ENCODE results near the gene CLCN3. TPM values are rescaled to one million over a fixed set of nuclear protein-coding genes. Genes with fewer than 3 reads are reported as not detected.

The CLCN3 gene
- total RNA-seq, 1 donor from 2014 or later = 19.6 TPM

DNA sequence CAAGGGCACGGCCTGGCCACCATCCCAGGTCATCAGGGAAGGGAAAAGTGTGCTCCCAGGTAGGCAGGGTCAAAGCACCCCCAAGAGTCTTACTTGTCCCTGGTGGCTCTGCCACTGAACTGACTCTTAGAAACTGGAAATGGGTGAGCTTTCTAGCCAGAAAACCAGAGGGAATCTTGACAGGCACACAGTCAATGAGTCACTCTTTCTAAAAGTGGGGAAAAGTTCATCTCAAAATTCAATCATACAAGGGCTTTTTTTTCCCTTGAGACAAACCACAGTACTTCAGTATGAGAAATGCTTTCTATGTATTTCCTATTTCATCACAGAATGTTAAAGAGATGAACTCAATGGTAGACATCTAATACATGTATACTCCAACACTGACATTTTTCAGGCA lies 124.9 kb downstream of the CLCN3 start:
- intact Hi-C loops (cut with DNase I) = no loop called here
- no peak for DNase-seq (ENCODE audit: extremely low spot score in 2 of 2)
- Histone ChIP-seq H3K4me1 (peaks cover 5% of the 10 kb centered on the region), H3K27ac (no peak overlapping the region), H3K27me3 (no peaks in the 10 kb centered on the region), H3K36me3 (peaks cover 0 to 6% of the 10 kb centered on the region in 2 donors), H3K4me3 (no peak overlapping the region), H3K9me3 (no peaks in the 10 kb centered on the region)
- TF ChIP-seq POLR2A (IDR thresholded peaks at IDR 0.05) = no peak
- no peak for TF ChIP-seq POLR2AphosphoS5 (IDR thresholded peaks at IDR 0.05; ENCODE audit: insufficient read depth in 1 of 2, low read depth in 1 of 2)
- no peak for TF ChIP-seq CTCF (IDR thresholded peaks at IDR 0.05)

DNA sequence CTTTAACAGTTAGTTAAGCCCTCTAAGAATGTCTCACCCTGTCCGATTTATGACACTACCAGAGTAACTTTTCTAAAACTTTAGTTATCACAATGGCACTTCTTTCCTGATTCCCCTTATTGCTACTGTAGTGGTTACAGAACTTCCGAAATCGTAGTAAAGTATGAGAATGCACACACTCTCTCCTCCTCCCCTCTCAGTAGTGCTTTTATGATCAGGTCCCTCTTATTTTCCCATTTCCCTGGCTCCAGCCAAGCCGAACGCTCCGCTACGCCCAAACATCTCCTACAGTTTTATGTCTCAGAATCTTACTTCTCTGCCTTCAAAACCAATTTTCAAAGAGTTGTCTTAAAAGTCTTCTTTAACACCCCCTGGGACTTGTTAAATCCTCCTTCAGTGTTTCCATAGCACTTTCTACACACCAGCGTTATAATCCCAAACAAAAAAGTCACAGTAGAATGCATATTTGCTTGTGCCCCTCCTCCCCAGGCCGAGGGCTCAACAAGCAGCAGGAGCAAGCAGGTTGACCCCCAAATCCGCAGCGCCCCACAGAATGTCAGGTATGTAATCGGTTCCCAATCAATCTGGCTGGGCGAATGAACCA lies 136.7 kb downstream of the CLCN3 start:
- Histone ChIP-seq H3K36me3 (peaks cover 0 to 4% of the 10 kb centered on the region in 2 donors), H3K4me3 (peak overlapping the region; percentile 48 to 92), H3K9me3 (no peaks in the 10 kb centered on the region), H3K27ac (peak overlapping the region; percentile 72), H3K27me3 (no peaks in the 10 kb centered on the region), H3K4me1 (peaks cover 23% of the 10 kb centered on the region)
- no peak for TF ChIP-seq CTCF (IDR thresholded peaks at IDR 0.05)
- no peak for TF ChIP-seq POLR2AphosphoS5 (IDR thresholded peaks at IDR 0.05; ENCODE audit: insufficient read depth in 1 of 2, low read depth in 1 of 2)
- no peak for TF ChIP-seq POLR2A (IDR thresholded peaks at IDR 0.05)
- DNase-seq (ENCODE audit: extremely low spot score in 2 of 2) = no peak
- intact Hi-C loops (cut with DNase I) = no loop called here

DNA sequence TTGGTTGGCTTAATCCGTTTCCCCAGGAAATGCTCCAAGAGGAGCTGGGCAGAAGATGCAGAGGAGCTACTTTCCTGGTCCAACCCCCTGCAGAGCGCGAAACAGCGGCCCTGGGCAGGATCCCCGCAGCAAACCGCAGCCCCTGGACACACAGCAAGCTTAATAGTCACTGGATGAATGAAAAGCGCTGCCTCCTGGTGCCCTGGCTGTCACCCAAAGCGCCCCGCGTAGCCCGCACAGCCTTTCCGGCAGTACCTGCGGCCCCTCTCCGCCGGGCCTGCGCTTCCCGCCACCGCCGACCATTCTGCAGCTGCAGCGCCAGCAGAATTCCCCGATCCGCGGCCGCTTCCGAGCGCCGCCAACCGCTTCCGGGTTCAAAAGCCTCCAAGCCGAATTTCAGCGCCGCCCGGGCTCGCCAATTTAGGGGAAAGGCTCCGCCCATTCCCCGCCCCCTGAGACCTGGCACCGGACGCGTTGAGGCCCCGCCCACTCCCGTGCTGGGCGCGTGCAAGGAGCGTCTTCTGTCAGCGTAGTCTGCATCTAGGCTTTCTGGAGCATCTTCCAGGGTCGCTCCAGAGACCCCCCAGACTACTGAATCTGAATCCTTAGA lies 137.3 kb downstream of the CLCN3 start, which contains the start of gene HPF1:
Gene HPF1, minus strand, starts transcription at position 370 of the 610 bp plus-strand sequence. Its CDS starts 67 bp downstream, at position 303.
- H3K27me3 ChIP-seq = no peaks in the 10 kb centered on the region
- H3K4me1 ChIP-seq = peaks cover 23% of the 10 kb centered on the region
- H3K4me3 ChIP-seq = peak within 1 kb of the TSS; percentile 48 to 92
- H3K36me3 ChIP-seq = no peaks in the 10 kb centered on the region
- H3K27ac ChIP-seq = peak within 1 kb of the TSS; percentile 72
- intact Hi-C loops (cut with DNase I) = no loop called here
- TF ChIP-seq CTCF (IDR thresholded peaks at IDR 0.05) = peak in 1 of 3 experiments; percentile 2
- TF ChIP-seq POLR2AphosphoS5 (IDR thresholded peaks at IDR 0.05; ENCODE audit: insufficient read depth in 1 of 2, low read depth in 1 of 2) = peak; percentile 86 to 92
- TF ChIP-seq POLR2A (IDR thresholded peaks at IDR 0.05) = peak in 1 of 2 donors; percentile 37
- H3K9me3 ChIP-seq = no peaks in the 10 kb centered on the region
- no peak for DNase-seq (ENCODE audit: extremely low spot score in 2 of 2)

GRCh38 chr4:169758401-169758962 lies 138.1 kb downstream of the CLCN3 start:
- TF ChIP-seq CTCF (IDR thresholded peaks at IDR 0.05) (no peak), POLR2A (IDR thresholded peaks at IDR 0.05) (no peak), POLR2AphosphoS5 (IDR thresholded peaks at IDR 0.05; ENCODE audit: insufficient read depth in 1 of 2, low read depth in 1 of 2) (no peak)
- no peak for DNase-seq (ENCODE audit: extremely low spot score in 2 of 2)
- Histone ChIP-seq H3K27ac (peak overlapping the region; percentile 72), H3K4me1 (peaks cover 23% of the 10 kb centered on the region), H3K36me3 (no peaks in the 10 kb centered on the region), H3K27me3 (no peaks in the 10 kb centered on the region), H3K9me3 (no peaks in the 10 kb centered on the region), H3K4me3 (peak overlapping the region; percentile 48 to 92)
- intact Hi-C loops (cut with DNase I) = no loop called here

GRCh38 chr4:169761846-169762245 lies 141.5 kb downstream of the CLCN3 start:
- H3K27ac ChIP-seq = no peak overlapping the region
- peaks cover 6% of the 10 kb centered on the region for H3K4me1 ChIP-seq
- no peaks in the 10 kb centered on the region for H3K27me3 ChIP-seq
- no peaks in the 10 kb centered on the region for H3K36me3 ChIP-seq
- TF ChIP-seq POLR2AphosphoS5 (IDR thresholded peaks at IDR 0.05; ENCODE audit: insufficient read depth in 1 of 2, low read depth in 1 of 2) (no peak), CTCF (IDR thresholded peaks at IDR 0.05) (no peak), POLR2A (IDR thresholded peaks at IDR 0.05) (no peak)
- no peaks in the 10 kb centered on the region for H3K9me3 ChIP-seq
- no peak for DNase-seq (ENCODE audit: extremely low spot score in 2 of 2)
- intact Hi-C loops (cut with DNase I) = no loop called here
- no peak overlapping the region for H3K4me3 ChIP-seq

Measured in vagina (tissue), 2 donors.